NCI-H2171 (cell line): Measurements from ENCODE around the gene MLF2.
A peak's percentile ranks its signal among the peaks of the same experiment; 100 is the strongest.
"Not testable (repeated sequence)": the region's sequence is repeated elsewhere in the genome, so short reads cannot be mapped to it uniquely, and the experiment has no call there.

ENCODE experiments used
- DNase-seq: peaks from one replicate; lab custom pipeline; 2025; lab: John Stamatoyannopoulos, UW

Gene MLF2

DNA sequence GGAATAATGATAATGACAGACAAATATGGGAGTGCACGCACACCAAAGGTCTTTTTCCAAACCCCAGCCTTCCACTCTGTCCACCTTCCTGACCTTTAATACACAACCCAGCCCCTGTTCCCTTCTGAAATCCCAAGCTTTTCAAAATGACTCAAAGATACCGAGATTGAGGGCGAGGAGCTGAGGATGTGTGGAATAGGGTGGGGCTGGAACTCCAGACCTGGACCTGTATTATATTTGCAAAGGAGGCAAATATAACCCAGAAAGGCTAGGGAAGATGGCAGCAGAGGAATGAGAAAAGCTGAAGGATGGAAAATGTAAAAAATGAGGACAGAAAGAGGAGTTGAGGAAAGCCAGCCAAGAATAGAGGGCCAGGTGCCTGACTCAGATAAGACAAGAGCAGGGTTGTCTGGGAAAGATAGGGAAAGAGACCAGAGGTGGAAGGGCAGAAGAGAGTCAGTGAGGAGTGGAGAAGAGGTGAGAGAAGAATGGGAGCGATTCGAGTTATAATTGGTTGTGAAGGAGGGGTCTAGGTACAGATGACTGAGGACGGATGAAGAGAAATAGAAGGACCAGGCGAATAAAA, 12.2 kb upstream of the MLF2 start:
- DNase-seq, result peak; percentile 86

GRCh38 chr12:6764011-6764828, 11.3 kb upstream of the MLF2 start:
- DNase-seq, result peak; percentile 100

DNA sequence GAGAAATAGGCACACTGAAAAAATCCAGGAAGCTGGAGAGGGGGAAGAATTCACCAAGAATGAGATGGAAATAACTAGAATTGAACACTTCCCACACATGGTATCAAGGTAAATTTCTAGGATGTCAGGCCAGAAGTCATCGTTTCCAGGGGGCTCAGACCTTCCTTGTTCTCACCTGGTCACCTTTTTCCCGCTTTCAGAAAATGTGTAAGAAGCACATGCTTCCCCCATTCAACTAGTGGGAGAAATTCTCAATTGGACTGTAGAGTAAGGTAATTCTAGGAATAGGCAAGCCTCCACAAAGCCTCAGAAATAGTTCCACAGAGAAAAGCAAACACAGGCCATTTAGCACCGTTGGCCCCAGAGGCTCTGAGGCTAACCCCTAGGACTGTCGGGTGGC, 10.4 kb upstream of the MLF2 start:
- no peak for DNase-seq

GRCh38 chr12:6759741-6760140, 6.8 kb upstream of the MLF2 start:
- DNase-seq, result no peak

DNA sequence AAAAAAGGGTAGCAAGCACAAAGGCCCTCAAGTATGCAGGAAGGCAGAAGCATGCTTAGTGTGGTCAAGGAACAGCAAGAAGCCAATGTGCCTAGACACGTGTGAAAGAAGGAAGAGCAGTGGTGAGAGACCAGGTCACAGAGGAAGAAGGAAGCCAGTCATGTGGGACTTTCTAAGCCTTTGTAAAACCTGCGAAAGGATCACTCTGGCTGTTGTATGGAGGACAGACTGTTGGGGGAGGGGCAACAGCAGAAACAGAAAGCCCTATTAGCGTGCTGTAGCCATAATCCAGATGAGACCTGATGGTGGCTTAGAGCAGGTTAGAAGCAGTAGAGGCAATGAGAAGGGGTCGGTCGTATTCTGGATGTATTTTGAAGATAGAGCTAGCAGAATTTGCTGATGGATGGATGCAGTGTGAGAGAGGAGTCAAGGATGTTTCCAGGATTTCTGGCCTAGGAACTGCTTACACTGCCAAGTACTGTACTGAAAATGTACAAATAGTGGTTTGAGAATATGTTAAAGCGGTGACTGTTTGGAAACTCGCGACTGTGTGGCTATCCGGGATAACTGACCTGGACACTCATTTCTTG, 5.7 kb upstream of the MLF2 start:
- no peak for DNase-seq

- no peak for DNase-seq
Observed at GRCh38 chr12:6757028-6757690, 4.2 kb upstream of the MLF2 start.

DNA sequence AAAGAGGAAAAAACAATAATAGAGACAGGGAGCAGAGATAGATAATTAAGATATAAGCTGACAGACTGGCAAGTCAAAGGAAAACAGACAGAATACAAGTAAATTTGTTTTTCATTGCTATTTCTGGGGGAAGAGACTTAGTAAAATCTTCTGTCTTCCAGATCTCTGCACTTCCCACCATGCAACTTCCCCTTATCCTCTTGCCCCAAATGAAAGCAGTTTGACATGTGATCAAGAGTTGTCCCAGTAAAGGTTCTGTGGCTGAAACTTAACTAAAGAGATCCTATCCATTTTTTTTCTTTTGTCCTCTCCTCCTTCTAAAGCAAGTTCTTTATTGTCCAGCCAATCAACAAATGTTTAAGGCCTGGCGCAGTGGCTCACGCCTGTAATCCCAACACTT, 1.5 kb upstream of the MLF2 start:
- DNase-seq, result no peak

DNA sequence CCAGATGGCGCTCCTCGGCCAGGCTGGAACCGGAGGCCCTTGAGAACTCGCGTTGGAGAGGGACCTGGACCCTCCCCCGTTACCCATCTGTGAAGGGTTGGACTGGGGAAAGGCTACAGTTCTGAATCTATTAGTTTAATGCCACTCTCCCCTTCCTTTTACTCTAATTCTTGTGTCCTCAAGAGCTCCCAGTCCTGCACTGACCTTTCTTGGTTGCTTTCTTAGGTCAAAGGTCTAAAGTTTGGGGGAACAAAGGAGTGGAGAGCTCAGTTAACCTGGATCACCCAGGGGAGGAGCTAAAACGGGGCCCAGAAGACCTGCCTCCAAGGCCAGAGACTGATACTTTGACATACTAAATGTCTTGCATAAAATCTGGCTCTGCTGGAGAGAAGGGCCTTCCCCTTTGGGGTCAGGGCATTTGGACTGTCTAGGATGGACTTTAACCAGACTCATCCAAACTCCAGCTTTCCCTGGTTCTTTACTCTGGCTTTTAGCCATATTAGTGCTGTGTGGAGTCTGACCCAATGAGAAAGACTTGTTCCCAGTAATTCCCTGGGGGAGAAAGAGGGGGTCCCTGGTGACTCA, 923 bp upstream of the MLF2 start:
- peak; percentile 82 for DNase-seq

DNA sequence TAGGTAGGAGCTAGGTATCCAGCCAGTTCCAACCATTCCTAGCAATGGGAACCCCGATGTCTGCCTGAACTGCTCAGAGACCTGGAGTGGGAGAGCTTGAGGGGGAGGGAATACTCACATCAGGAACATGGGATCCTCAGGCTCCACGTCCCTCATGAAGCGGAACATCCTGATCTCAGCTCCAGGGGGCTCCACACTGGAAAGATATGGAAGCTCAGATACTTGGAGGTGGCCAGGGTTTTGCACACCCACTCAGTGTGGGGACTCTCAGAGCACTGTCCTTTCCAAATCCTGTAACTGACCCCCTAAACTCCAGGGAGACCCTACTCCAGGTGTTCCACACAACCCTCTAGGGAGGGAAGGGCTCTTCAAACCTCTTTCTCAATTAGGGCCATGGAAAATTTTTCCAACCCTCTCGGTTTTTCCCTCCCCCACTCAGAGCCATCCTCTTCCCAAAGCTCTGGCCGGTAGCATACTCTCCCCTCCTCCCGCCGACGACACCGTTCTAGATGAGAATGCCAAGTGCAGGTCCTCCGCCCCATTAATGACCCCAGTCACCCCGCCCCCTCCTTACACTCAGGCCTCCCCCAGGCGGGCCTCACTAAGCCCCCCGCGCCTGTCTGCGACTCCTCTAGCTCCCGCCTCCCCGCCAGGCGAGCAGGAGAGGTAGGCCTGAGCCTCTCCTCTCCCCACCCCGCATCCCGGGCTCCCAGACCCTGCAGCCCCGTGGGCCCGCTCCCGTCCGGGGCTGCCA, 597 bp downstream of the MLF2 start:
- DNase-seq, result peak; percentile 88

DNA sequence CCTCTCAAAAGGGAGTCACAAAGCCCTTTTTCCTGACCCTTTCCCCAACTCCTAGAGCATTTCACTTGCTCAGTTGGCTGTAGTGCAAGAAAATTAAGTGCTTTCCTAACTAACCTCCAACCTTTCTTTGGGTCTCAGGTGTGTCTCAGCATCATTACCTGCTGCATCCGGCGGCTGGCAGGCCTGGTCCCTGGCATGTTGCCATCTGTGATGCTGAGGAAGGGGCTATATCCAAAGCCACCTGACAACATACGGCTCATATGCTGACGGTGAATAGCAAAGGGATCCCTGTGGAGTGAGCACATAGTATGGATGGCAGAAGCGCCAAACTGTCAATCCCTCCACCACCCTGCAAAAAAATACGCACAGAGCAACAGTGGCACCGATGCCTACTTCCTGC, 1.2 kb downstream of the MLF2 start:
- DNase-seq, result no peak

GRCh38 chr12:6750506-6750905, 2.4 kb downstream of the MLF2 start:
- no peak for DNase-seq

GRCh38 chr12:6748761-6749160, 4.2 kb downstream of the MLF2 start:
- no peak for DNase-seq

GRCh38 chr12:6747216-6747615, 5.7 kb downstream of the MLF2 start:
- no peak for DNase-seq

DNA sequence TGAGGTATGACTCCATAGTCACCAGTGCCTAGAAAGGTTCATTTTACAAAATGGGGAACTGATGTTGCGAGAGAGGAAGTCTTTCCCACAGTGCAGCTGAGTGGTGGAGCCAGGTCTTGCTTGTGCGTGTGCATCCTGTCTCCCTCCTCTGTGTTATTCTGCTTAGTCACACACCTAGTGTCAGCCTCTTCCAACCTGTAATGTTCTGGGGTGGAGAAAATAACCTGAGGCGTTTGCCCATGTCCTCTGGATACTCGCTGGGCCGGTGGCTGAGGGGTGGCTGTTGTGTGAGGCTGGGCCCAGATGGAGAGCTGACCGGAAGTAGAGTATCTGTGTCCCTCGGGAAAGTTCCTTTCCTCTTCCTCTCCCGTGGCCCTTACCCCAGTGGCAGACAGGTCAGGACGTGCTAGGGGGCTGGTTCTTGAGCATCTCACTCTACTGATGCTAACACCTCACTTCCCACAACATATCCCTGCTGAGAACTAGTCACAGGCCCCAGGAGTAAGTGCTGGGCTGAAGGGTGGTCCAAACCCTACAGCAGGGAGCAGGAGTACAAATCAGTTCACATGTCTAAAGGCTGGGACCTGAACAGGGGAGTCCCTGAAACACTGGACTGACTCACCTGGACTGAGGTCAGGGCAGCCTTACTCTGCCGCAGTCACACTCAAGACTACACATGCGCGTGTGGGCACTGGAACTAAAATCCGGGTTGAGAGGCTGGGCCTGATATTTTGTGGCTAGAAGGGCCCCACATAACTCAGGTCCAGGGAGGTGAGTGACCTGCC, 7.0 kb downstream of the MLF2 start:
- DNase-seq, result no peak

DNA sequence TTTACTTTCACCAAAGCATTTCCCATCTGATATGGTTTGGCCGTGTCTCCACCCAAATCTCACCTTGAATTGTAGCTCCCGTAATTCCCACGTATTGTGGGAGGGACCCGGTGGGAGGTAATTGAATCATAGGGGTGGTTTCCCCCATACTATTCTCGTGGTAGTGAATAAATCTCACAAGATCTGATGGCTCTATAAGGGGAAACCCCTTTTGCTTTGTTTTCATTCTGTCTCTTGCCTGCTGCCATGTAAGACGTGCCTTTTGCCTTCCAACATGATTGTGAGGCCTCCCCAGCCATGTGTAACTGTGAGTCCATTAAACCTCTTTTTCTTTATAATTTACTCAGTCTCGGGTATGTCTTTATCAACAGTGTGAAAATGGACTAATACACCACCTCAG, 9.6 kb downstream of the MLF2 start:
- not testable (repeated sequence) for DNase-seq

- no peak for DNase-seq
Observed at GRCh38 chr12:6742834-6743233, 10.1 kb downstream of the MLF2 start.

GRCh38 chr12:6742080-6742479, 10.9 kb downstream of the MLF2 start:
- DNase-seq, result not testable (repeated sequence)

GRCh38 chr12:6736754-6737153, 16.2 kb downstream of the MLF2 start:
- no peak for DNase-seq

DNA sequence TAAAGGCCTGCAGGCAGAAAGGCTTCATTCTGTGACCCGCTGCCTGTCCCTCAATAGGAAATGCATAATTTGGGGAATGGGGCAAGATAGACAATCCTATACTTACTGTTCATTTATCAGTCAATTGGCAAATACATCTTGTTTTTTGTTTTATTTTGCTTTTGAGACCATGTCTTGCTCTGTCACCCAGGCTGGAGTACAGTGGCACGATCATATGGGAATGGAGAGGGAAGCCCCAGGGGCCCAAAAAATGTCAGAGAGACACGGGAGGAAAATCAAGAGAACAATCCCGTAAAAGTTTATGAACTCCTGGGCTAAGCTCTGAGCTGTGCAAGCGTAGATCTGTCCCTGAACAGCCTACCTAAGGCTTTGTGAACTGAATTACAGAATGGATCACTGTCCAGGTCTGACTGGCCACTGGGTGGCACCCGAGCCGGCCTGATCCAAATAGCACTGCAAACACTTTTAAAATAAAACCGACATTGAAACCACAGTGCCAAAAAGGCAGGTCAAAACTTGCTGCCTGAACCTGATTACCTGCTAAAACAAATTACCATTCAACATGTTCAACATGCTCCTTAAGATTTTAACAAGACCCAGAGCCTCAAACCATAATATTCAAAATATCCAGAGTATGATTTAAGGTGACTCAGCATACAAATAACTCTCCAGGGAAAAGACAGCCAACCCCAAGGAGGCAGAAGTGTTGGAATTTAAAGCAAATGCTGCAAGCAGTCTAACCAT, 17.3 kb downstream of the MLF2 start:
- peak; percentile 79 for DNase-seq
